ENCODE data around the gene MSX1. TPM values are rescaled to one million over a fixed set of nuclear protein-coding genes. Genes with fewer than 3 reads are reported as not detected.

Gene MSX1
- total RNA-seq, 2 experiments from 2014 or later: 0.12 TPM; not detected in 1

DNA sequence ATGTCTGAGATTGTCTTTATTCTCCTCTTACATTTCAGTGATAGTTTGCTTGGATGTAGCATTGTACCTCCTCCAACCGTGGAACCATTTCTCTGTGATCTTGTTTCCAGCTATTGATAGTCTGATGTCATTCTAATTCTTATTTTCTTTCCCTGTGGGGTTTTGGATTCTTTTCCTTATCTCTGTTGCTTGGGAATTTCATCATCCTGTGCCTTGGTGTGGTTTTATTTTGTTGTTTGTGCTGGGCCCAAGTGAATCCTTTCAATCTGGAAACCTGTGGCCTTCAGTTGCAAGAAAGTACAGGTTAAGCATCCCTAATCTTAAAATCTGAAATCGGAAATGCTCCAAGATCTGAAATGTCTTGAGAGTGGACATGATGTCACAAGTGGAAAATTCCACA lies 22.0 kb downstream of the MSX1 start:
- Mint-ChIP-seq H3K4me3 (no peak overlapping the region), H3K9me3 (no peaks in the 10 kb centered on the region), H3K36me3 (no peaks in the 10 kb centered on the region), H3K27ac (no peak overlapping the region), H3K27me3 (peaks cover 13% of the 10 kb centered on the region), H3K4me1 (ENCODE audit: low read depth) (no peaks in the 10 kb centered on the region)
- POLR2A ChIA-PET: no interaction called here
- DNase-seq: no peak
- CTCF ChIA-PET: interaction anchor here (2.0 kb wide), 1 partner anchor 394 kb away, joined by 6 read pairs; no protein-coding TSS in a partner anchor
- intact Hi-C loops (cut with micrococcal nuclease): no loop called here

GRCh38 chr4:4884611-4885010 lies 25.1 kb downstream of the MSX1 start:
- Mint-ChIP-seq H3K4me3 (no peak overlapping the region), H3K9me3 (no peaks in the 10 kb centered on the region), H3K27ac (no peak overlapping the region), H3K4me1 (ENCODE audit: low read depth) (no peaks in the 10 kb centered on the region), H3K27me3 (peaks cover 8% of the 10 kb centered on the region), H3K36me3 (no peaks in the 10 kb centered on the region)
- no peak for DNase-seq
- intact Hi-C loops (cut with micrococcal nuclease): no loop called here
- ChIA-PET POLR2A (no interaction called here), CTCF (no interaction called here)

DNA sequence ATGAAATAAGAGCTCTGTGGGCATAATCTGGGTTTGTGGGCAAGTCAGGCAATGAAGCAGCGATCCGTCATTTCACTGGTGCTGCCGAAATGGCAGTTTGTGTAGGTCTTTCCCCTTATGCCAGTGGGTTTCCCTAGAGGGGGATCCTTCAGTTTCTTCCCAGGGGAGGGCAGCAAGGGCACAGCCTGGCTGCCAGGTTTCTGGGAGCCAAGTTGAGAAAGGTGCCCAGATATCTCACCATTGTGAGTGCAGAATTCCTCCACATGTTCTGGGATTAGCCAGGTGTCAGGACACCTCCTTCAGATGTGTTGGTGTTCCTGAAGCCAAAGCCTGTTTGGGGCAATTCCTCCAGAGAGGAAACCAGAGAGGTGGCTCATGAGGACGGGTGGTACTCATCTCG lies 28.0 kb downstream of the MSX1 start:
- Mint-ChIP-seq H3K4me3 (no peak overlapping the region), H3K27ac (no peak overlapping the region), H3K27me3 (peaks cover 6% of the 10 kb centered on the region), H3K9me3 (no peaks in the 10 kb centered on the region), H3K4me1 (ENCODE audit: low read depth) (no peaks in the 10 kb centered on the region), H3K36me3 (no peaks in the 10 kb centered on the region)
- ChIA-PET POLR2A (no interaction called here), CTCF (no interaction called here)
- intact Hi-C loops (cut with micrococcal nuclease): no loop called here
- DNase-seq: no peak

DNA sequence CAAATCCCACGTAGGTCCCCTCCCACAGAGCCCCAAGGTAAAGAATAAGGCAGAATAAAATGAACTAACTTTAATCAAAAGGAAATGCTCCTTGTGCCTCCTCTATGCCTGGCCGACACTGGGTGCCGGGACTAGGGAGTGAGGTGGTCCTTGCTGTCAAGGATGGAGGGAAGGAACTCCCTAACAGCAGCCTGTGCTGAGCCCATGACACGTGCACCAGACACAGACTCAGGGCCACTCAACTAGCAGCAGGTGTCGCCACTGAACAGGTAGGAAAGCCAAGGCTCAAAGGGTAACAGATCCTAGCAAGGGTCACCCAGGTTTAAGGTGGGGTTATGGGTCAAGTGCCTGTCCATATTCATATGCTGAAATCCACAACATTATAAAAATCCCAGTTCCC lies 29.2 kb downstream of the MSX1 start:
- ChIA-PET POLR2A (no interaction called here), CTCF (no interaction called here)
- Mint-ChIP-seq H3K27me3 (peaks cover 3% of the 10 kb centered on the region), H3K4me1 (ENCODE audit: low read depth) (no peaks in the 10 kb centered on the region), H3K27ac (no peak overlapping the region), H3K4me3 (no peak overlapping the region), H3K36me3 (no peaks in the 10 kb centered on the region), H3K9me3 (no peaks in the 10 kb centered on the region)
- DNase-seq: no peak
- intact Hi-C loops (cut with micrococcal nuclease): no loop called here

GRCh38 chr4:4889781-4890180 lies 30.3 kb downstream of the MSX1 start:
- H3K4me1 Mint-ChIP-seq (ENCODE audit: low read depth): no peaks in the 10 kb centered on the region
- no peak overlapping the region for H3K4me3 Mint-ChIP-seq
- POLR2A ChIA-PET: no interaction called here
- no peak overlapping the region for H3K27ac Mint-ChIP-seq
- H3K9me3 Mint-ChIP-seq: no peaks in the 10 kb centered on the region
- DNase-seq: no peak
- H3K27me3 Mint-ChIP-seq: peaks cover 3% of the 10 kb centered on the region
- CTCF ChIA-PET: no interaction called here
- intact Hi-C loops (cut with micrococcal nuclease): no loop called here
- H3K36me3 Mint-ChIP-seq: no peaks in the 10 kb centered on the region

- POLR2A ChIA-PET: no interaction called here
- no peaks in the 10 kb centered on the region for H3K9me3 Mint-ChIP-seq
- CTCF ChIA-PET: interaction anchor here (0.6 kb wide), 1 partner anchor 27 kb away, joined by 4 read pairs; no protein-coding TSS in a partner anchor
These were observed 31.2 kb downstream of the MSX1 start for GRCh38 chr4:4890574-4891255.

DNA sequence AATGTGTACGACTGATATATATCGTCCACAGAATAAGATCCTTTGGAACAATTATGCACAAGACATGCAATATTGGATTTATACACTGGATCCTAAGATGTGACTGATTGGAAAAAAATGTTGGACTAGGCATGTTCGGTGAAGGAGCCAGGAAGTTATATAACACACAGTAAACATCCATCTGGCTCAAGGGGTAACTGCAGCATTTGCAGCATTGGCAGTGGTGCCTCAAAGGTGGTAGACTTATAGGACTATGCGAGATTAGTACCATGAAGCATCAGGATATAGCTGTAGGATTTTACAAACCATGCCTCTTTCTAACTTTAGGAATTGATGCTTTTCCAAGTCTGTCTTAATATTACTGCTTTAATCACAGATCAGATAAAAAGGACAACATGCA lies 34.3 kb downstream of the MSX1 start:
- no peak overlapping the region for H3K27ac Mint-ChIP-seq
- POLR2A ChIA-PET: no interaction called here

More at GRCh38 chr4:4890574-4891255, 31.2 kb downstream of the MSX1 start:
- H3K4me1 Mint-ChIP-seq (ENCODE audit: low read depth): no peaks in the 10 kb centered on the region
- H3K27me3 Mint-ChIP-seq: peaks cover 3% of the 10 kb centered on the region
- no peaks in the 10 kb centered on the region for H3K36me3 Mint-ChIP-seq
- H3K4me3 Mint-ChIP-seq: no peak overlapping the region
- intact Hi-C loops (cut with micrococcal nuclease): no loop called here
- no peak for DNase-seq
- no peak overlapping the region for H3K27ac Mint-ChIP-seq

DNA sequence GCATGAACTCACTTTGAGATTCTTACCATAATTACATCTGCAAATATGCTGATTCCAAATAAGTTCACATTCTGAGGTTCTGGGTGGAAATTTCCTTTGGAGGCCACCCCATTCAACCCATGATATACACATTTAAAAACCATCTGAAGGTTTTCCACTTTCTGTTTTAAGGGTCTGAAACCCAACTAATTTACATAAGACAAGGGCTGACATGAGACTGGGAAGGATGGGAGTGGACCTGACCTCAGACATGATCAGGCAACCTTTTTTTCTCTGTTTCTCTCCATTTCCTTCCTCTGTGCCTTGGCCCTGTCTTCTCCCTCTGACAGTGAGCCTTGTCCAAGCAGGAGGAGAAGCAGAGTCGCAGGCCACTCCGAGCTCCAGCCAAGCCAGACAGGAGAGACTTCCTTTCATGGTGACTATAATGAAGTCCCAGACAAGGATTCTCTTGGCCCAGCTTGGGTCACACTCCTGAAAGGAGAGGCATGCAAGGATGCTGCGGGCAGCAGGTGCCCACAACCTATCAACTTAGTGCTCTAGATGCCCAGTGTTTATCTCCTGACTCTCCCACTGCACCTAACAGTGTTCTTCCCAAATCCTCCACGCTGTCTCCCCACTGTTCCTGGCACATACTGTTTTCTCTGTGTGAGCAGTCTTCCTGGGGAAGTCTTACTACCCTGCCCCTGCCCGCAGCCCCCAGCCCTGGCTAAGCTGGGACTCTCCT lies 39.9 kb downstream of the MSX1 start:
- peaks cover 6% of the 10 kb centered on the region for H3K27me3 Mint-ChIP-seq
- no peaks in the 10 kb centered on the region for H3K9me3 Mint-ChIP-seq
- no peak for DNase-seq
- H3K4me1 Mint-ChIP-seq (ENCODE audit: low read depth): no peaks in the 10 kb centered on the region
- no peak overlapping the region for H3K27ac Mint-ChIP-seq
- intact Hi-C loops (cut with micrococcal nuclease): no loop called here
- ChIA-PET CTCF (no interaction called here), POLR2A (no interaction called here)
- H3K4me3 Mint-ChIP-seq: no peak overlapping the region
- no peaks in the 10 kb centered on the region for H3K36me3 Mint-ChIP-seq

More for the DNA sequence above, 34.3 kb downstream of the MSX1 start:
- DNase-seq: no peak
- intact Hi-C loops (cut with micrococcal nuclease): no loop called here
- Mint-ChIP-seq H3K9me3 (no peaks in the 10 kb centered on the region), H3K36me3 (no peaks in the 10 kb centered on the region), H3K4me1 (ENCODE audit: low read depth) (no peaks in the 10 kb centered on the region), H3K27me3 (peaks cover 3% of the 10 kb centered on the region), H3K4me3 (no peak overlapping the region)
- CTCF ChIA-PET: interaction anchor here (0.6 kb wide), 1 partner anchor 49 kb away, joined by 3 read pairs; no protein-coding TSS in a partner anchor

- Mint-ChIP-seq H3K4me1 (ENCODE audit: low read depth) (no peaks in the 10 kb centered on the region), H3K4me3 (no peak overlapping the region), H3K9me3 (no peaks in the 10 kb centered on the region), H3K36me3 (no peaks in the 10 kb centered on the region), H3K27ac (no peak overlapping the region), H3K27me3 (peaks cover 12% of the 10 kb centered on the region)
- no peak for DNase-seq
- CTCF ChIA-PET: interaction anchor here (1.1 kb wide), 1 partner anchor 911 kb away, joined by 5 read pairs; no protein-coding TSS in a partner anchor
- intact Hi-C loops (cut with micrococcal nuclease): no loop called here
- POLR2A ChIA-PET: no interaction called here
These were observed 42.4 kb downstream of the MSX1 start for GRCh38 chr4:4901877-4902276.

DNA sequence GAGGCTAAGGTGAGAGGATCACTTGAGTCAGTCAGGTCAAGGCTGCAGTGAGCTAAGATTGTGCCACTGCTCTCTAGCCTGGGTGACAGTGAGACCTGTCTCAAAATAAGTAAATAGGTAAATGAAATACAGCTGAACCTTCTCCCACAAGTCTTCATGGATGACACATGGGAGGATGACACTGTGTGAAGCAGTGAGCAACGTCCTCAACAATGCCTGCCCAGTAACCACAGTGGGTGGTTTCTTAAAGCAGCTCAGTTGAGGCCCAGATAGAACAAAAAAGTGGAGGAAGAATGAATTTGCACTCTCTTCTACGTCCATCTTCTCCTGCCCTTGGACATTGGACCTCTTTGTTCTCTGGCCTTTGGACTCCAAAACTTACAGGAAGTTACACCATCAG lies 52.7 kb downstream of the MSX1 start:
- ChIA-PET CTCF (no interaction called here), POLR2A (no interaction called here)
- intact Hi-C loops (cut with micrococcal nuclease): no loop called here
- H3K4me1 Mint-ChIP-seq (ENCODE audit: low read depth): no peaks in the 10 kb centered on the region
- DNase-seq: no peak
- H3K9me3 Mint-ChIP-seq: no peaks in the 10 kb centered on the region
- H3K27me3 Mint-ChIP-seq: peaks cover 8% of the 10 kb centered on the region
- no peaks in the 10 kb centered on the region for H3K36me3 Mint-ChIP-seq
- no peak overlapping the region for H3K27ac Mint-ChIP-seq
- H3K4me3 Mint-ChIP-seq: no peak overlapping the region

DNA sequence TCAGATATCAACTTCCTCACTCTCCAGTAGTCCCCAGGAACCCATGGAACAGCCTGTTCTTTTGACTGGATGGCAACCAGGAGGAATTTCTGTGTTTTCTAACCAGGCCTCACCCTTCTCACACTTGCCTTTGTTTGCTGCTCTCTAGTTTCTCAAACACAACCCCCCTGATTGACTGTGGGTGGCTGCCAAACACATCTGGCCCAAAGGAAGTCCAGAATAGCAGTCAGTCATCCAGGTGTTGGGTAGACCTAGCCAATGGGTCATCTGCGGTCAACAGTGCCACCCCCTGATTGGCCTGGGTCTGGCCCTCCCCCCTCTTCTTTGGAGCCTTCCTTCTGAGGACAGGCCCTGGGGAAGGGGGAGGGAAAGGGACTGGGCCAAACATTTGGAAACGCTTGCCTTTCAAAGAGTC lies 53.7 kb downstream of the MSX1 start:
- Mint-ChIP-seq H3K36me3 (no peaks in the 10 kb centered on the region), H3K4me3 (no peak overlapping the region), H3K9me3 (peaks cover 6% of the 10 kb centered on the region), H3K27ac (no peak overlapping the region), H3K27me3 (peaks cover 6% of the 10 kb centered on the region), H3K4me1 (ENCODE audit: low read depth) (no peaks in the 10 kb centered on the region)
- intact Hi-C loops (cut with micrococcal nuclease): no loop called here
- ChIA-PET POLR2A (no interaction called here), CTCF (no interaction called here)
- DNase-seq: no peak
